ENCODE measurements around the gene GGCX. TPM values are rescaled to one million over a fixed set of nuclear protein-coding genes. Genes with fewer than 3 reads are reported as not detected.

Gene GGCX
- total and polyA plus RNA-seq, 2 of the 13 experiments (the other 11 are each of a cell fraction or from before 2014, with no cell fraction given), result 72.5 to 103 TPM

GRCh38 chr2:85601771-85602475 is 40.6 kb upstream of the GGCX start (continued):
- TF ChIP-seq ZHX2 (IDR thresholded peaks at IDR 0.05; ENCODE audit: low read depth), result no peak
- TF ChIP-seq ZHX2 (CRISPR knock-in tag; IDR thresholded peaks at IDR 0.05; ENCODE audit: borderline replicate concordance), result no peak
- TF ChIP-seq ZNF292 (CRISPR knock-in tag; IDR thresholded peaks at IDR 0.05; ENCODE audit: borderline replicate concordance, low read depth), result peak; percentile 50; the same call in 1 of the 2 replicates
- no peak; the same call in 1 of the 2 replicates for TF ChIP-seq IRF2 (CRISPR knock-in tag; IDR thresholded peaks at IDR 0.05)
- no peak for TF ChIP-seq ZNF713 (CRISPR knock-in tag; IDR thresholded peaks at IDR 0.05)
- no peak for TF ChIP-seq NR1H2 (CRISPR knock-in tag; IDR thresholded peaks at IDR 0.05; ENCODE audit: borderline replicate concordance, low read depth)
- no peak for TF ChIP-seq ZZZ3 (CRISPR knock-in tag; IDR thresholded peaks at IDR 0.05; ENCODE audit: borderline replicate concordance)
- TF ChIP-seq ZNF883 (CRISPR knock-in tag; IDR thresholded peaks at IDR 0.05; ENCODE audit: not compliant biosample characterization), result no peak
- TF ChIP-seq AFF4 (CRISPR knock-in tag; IDR thresholded peaks at IDR 0.05), result no peak
- TF ChIP-seq SP1 (IDR thresholded peaks at IDR 0.05), result no peak
- no peak for TF ChIP-seq SP1 (CRISPR knock-in tag; IDR thresholded peaks at IDR 0.05)
- TF ChIP-seq ZNF430 (CRISPR knock-in tag; IDR thresholded peaks at IDR 0.05), result no peak
- TF ChIP-seq PHF5A (CRISPR knock-in tag; IDR thresholded peaks at IDR 0.05; ENCODE audit: low read depth, unreplicated experiment), result no peak
- no peak for TF ChIP-seq ZFP36 (IDR thresholded peaks at IDR 0.05; ENCODE audit: borderline replicate concordance, low read depth, low read length, partially characterized antibody)
- no peak; the same call in 1 of the 2 replicates for TF ChIP-seq ZMAT3 (CRISPR knock-in tag; conservative IDR thresholded peaks at IDR 0.05)
- peak; percentile 9; the same call in 1 of the 2 replicates for TF ChIP-seq ZNF333 (CRISPR knock-in tag; IDR thresholded peaks at IDR 0.05; ENCODE audit: borderline replicate concordance)
- no peak for TF ChIP-seq ZNF83 (CRISPR knock-in tag; IDR thresholded peaks at IDR 0.05; ENCODE audit: borderline replicate concordance)
- TF ChIP-seq ZBTB2 (CRISPR knock-in tag; IDR thresholded peaks at IDR 0.05; ENCODE audit: low read depth), result no peak
- TF ChIP-seq SIX4 (CRISPR knock-in tag; IDR thresholded peaks at IDR 0.05), result no peak

Measured in HepG2 (cell line).